ENCODE results near the gene NLGN2. TPM values are rescaled to one million over a fixed set of nuclear protein-coding genes. Genes with fewer than 3 reads are reported as not detected.

The NLGN2 gene
- polyA plus RNA-seq, 6 donors from 2014 or later: not detected

DNA sequence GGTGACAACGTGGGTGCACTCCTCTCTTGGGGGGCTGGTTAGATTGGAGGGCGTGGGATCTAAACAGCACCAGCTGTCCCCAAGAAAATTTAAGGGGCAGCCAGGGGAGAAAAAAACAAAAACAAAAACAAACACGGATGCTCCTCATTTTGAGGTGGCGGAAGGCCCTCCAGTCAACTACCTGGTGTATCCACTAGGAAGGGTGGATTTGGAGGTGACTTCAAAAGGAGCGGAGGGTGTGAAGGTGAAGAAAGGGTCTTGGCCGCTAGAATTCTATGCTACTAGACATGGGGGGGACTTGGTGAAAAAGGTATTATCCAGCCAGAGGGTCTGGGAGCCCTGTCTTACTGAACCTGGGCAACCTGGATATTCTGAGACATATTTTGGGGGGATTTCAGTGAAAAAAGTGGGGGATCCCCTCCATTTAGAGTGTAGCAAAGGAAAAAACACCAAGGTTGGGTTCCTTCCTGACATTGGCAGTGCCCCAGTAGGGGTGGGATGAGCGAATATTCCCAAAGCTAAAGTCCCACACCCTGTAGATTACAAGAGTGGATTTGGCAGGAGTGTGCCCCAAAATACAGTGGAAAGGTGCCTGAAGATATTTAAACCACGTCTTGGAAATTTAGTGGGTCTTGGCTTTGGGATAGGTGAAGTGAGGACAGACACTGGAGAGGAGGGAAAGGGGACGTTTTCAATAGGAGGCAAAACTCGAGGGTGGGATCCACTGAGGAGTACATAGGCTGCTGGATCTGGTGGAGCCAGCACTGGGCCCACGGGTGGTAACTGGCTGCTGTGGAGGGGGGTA lies 31.2 kb downstream of the NLGN2 start:
- ATAC-seq (ENCODE audit: low read depth in 2 of 2) (no peak), DNase-seq (no peak)
- Mint-ChIP-seq H3K36me3 (peaks cover 0 to 32% of the 10 kb centered on the region in 2 donors), H3K4me3 (peak overlapping the region; percentile 67 to 94 (median 84)), H3K27ac (peak overlapping the region in 4 of 6 donors; percentile 57 to 86 (median 71)), H3K9me3 (no peaks in the 10 kb centered on the region), H3K27me3 (peaks cover 32 to 59% (median 58%) of the 10 kb centered on the region in 3 donors), H3K4me1 (peaks cover 34 to 57% (median 55%) of the 10 kb centered on the region in 3 donors)

DNA sequence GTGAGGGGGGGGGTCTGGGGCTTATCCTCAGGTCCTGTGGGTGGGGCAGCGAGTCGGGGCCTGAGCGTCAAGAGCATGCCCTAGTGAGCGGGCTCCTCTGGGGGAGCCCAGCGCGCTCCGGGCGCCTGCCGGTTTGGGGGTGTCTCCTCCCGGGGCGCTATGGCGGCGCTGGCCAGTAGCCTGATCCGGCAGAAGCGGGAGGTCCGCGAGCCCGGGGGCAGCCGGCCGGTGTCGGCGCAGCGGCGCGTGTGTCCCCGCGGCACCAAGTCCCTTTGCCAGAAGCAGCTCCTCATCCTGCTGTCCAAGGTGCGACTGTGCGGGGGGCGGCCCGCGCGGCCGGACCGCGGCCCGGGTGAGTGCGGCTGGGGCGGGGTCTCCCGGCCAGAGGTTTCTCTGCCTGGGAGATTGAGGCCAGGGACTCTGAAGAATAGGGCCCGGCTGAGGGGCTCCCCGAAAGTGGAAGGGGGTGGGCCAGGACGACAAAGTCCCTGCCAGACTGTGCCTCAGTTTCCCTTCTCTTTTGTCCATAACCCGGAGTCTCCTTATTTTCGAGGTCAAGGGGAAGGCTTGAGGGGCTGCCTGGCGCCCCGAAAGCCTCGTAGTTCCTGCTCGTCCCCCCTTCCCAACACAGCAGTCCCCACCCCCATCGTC lies 31.9 kb downstream of the NLGN2 start, which contains the start of gene FGF11:
TSS of gene FGF11 (plus strand) at position 51 of the 651 bp plus-strand sequence. CDS start at position 160, 109 bp downstream.
- Mint-ChIP-seq H3K36me3 (peaks cover 0 to 32% of the 10 kb centered on the region in 2 donors), H3K4me3 (peak within 1 kb of the TSS; percentile 83 to 94 (median 86)), H3K27me3 (peaks cover 37 to 67% (median 63%) of the 10 kb centered on the region in 3 donors), H3K4me1 (peaks cover 34 to 57% (median 55%) of the 10 kb centered on the region in 3 donors), H3K27ac (peak within 1 kb of the TSS in 4 of 6 donors; percentile 57 to 86 (median 71)), H3K9me3 (no peaks in the 10 kb centered on the region)
- ATAC-seq (ENCODE audit: low read depth in 2 of 2) (no peak), DNase-seq (no peak)

DNA sequence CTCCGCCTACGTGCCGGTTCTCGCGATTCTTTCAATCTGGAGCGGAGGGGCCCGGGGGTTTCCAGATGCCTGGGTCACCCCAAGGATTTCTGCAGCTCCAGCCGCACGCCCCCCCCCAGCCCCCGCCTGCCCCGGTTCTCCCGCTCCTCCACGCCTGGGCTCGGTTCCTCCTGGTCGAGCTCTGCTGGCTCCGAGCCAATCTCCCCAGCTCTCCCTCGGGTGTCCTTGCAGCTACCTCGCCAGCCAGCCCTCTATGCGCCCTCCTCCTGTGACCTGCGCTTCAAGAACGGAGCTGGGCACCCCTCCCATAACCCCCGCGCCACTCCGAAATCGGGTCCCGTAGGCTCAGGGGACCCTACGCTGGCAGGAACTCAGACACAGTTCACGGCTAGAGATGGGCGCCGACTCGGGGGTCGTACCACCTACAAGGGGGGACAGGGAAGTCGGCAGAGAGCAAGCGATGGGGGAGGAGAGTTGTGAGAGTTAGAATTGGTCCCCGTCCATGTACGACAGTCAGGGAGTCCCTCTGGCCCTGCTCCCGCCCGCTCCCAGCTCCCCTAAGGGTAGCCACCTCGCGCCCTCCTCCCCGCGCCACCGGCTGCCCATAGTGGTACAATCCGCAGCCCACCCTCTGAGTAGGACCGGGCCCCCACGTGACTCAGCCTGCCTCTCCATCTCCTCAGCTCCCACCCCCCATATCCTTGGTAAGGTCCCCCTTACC lies 32.6 kb downstream of the NLGN2 start:
- ATAC-seq (ENCODE audit: low read depth in 2 of 2): no peak
- peak overlapping the region; percentile 76 to 89 (median 84) for H3K4me3 Mint-ChIP-seq
- peaks cover 34 to 56% (median 56%) of the 10 kb centered on the region in 3 donors for H3K4me1 Mint-ChIP-seq
- no peaks in the 10 kb centered on the region for H3K9me3 Mint-ChIP-seq
- H3K27me3 Mint-ChIP-seq: peaks cover 37 to 74% (median 70%) of the 10 kb centered on the region in 3 donors
- DNase-seq: no peak
- peaks cover 0 to 32% of the 10 kb centered on the region in 2 donors for H3K36me3 Mint-ChIP-seq
- H3K27ac Mint-ChIP-seq: peak overlapping the region in 2 of 6 donors; percentile 67 to 85

DNA sequence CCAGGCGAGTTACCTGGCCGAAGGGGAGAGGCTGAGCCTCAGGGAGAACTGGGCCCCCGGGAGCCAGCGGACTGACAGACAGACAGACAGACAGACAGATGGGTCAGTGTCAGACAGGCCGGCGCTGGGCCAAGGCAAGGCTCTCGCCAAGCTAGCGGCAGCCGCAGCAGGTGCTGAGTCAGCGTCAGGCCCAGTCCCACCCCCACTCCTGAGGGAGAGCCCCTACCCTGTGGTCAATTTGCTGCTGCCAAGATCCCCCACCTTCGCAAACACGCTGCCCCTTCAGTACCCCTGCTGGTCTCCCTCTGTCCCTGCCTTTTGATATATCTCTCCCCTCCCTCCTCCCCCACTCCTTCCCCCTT lies 33.2 kb downstream of the NLGN2 start:
- H3K27me3 Mint-ChIP-seq: peaks cover 41 to 79% (median 75%) of the 10 kb centered on the region in 3 donors
- H3K27ac Mint-ChIP-seq: no peak overlapping the region
- DNase-seq: no peak
- H3K36me3 Mint-ChIP-seq: peaks cover 0 to 32% of the 10 kb centered on the region in 2 donors
- H3K4me3 Mint-ChIP-seq: peak overlapping the region in 6 of 8 donors; percentile 76 to 87 (median 82)
- peaks cover 40 to 59% (median 58%) of the 10 kb centered on the region in 3 donors for H3K4me1 Mint-ChIP-seq
- ATAC-seq (ENCODE audit: low read depth in 2 of 2): no peak
- peaks cover 0 to 1% (median 0%) of the 10 kb centered on the region in 7 donors for H3K9me3 Mint-ChIP-seq

DNA sequence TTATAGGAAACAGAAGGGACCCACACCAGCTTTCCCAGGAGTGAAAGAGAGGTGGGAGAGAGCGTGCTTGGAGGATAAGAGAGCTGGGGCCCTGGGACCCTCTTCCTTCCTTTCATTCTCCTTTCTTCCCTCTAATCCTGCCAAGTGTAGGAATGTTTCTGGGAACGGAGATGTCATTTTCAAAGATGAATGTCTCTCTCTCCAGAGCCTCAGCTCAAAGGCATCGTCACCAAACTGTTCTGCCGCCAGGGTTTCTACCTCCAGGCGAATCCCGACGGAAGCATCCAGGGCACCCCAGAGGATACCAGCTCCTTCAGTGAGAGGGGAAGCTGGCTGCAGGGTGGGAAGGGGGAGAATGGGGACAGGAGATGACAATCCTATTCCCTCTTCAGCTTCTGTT lies 33.6 kb downstream of the NLGN2 start:
- H3K9me3 Mint-ChIP-seq: peaks cover 0 to 2% (median 0%) of the 10 kb centered on the region in 7 donors
- no peak for DNase-seq
- peaks cover 45 to 83% (median 80%) of the 10 kb centered on the region in 3 donors for H3K27me3 Mint-ChIP-seq
- no peak overlapping the region for H3K27ac Mint-ChIP-seq
- no peak for ATAC-seq (ENCODE audit: low read depth in 2 of 2)
- H3K4me1 Mint-ChIP-seq: peaks cover 43 to 59% (median 58%) of the 10 kb centered on the region in 3 donors
- peak overlapping the region in 1 of 8 donors; percentile 73 for H3K4me3 Mint-ChIP-seq
- peaks cover 0 to 32% of the 10 kb centered on the region in 2 donors for H3K36me3 Mint-ChIP-seq

DNA sequence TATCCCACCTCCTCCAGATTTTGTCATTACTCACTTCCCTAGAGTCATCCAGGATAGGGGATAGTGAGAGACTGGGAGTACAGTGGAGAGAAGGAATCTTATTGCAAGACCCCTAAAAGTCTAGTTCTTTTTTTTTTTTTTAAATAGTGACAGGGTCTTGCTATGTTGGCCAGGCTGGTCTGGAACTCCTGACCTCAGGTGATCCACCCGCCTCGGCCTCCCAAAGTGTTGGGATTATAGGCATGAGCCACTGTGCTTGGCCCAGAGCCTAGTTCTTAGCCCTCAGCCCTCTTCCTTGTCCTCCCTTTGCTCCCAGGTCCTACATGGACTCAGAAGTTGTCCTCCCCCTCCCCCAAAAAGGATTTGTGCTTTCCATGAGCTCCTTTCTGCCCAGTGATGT lies 34.5 kb downstream of the NLGN2 start:
- peaks cover 0 to 2% (median 0%) of the 10 kb centered on the region in 7 donors for H3K9me3 Mint-ChIP-seq

DNA sequence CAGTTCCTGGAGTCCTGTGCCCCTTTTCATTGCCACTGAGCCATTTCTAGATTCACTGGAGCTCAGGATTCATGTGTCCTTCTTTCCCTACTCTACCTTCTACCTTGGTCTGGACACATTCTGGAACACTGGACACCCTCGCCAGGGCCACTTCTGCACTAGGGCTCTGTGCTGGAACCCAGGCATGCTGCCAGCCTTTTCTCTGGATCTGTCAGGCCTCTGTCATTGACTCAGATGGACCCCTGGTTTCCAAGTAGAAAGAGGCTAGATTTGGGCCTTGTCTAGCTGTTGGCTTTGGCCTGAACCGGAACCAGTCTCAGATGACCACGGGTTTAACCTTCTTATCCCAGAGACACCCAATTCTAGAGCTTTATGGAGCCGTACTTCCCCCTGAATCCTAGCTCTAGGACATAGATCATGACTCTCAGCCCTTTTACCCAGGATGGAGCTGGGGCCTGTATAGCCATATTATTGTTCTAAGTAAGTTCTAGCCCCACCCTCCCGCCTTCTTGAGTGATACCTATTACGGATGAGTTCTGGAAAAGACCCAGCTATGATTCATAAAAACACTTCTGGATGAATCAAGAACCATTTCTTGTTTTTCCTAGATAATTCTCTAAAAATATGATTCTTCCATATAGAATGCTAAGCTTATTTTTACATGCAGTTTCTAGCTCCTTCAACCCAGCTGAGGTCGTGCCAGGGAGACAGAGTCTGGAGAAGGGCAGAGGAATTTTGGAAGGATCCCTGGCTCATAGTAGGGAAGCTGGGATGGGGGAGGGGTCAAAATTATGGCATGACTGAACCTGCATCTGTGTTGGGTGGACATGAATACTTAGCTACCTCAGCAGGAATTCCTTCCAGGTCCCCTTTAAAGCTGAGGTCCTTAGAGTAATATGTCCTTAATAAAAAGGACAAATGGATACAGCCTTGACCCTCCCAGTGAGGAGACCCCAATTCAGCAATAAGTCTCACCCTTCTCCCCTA lies 36.1 kb downstream of the NLGN2 start:
- ATAC-seq (ENCODE audit: low read depth in 2 of 2): no peak
- Mint-ChIP-seq H3K36me3 (peaks cover 0 to 36% of the 10 kb centered on the region in 2 donors), H3K27ac (peak overlapping the region in 1 of 6 donors; percentile 24), H3K4me3 (peak overlapping the region in 3 of 8 donors; percentile 17 to 92 (median 79)), H3K4me1 (peaks cover 36 to 49% (median 47%) of the 10 kb centered on the region in 3 donors), H3K9me3 (peaks cover 0 to 5% (median 0%) of the 10 kb centered on the region in 7 donors), H3K27me3 (peaks cover 56 to 90% (median 87%) of the 10 kb centered on the region in 3 donors)
- no peak for DNase-seq

More for the DNA sequence above, 34.5 kb downstream of the NLGN2 start:
- Mint-ChIP-seq H3K27ac (peak overlapping the region in 1 of 6 donors; percentile 19), H3K27me3 (peaks cover 49 to 91% (median 87%) of the 10 kb centered on the region in 3 donors), H3K4me3 (peak overlapping the region in 2 of 8 donors; percentile 16 to 29), H3K36me3 (peaks cover 0 to 36% of the 10 kb centered on the region in 2 donors), H3K4me1 (peaks cover 42 to 60% (median 55%) of the 10 kb centered on the region in 3 donors)
- ATAC-seq (ENCODE audit: low read depth in 2 of 2) (no peak), DNase-seq (no peak)

DNA sequence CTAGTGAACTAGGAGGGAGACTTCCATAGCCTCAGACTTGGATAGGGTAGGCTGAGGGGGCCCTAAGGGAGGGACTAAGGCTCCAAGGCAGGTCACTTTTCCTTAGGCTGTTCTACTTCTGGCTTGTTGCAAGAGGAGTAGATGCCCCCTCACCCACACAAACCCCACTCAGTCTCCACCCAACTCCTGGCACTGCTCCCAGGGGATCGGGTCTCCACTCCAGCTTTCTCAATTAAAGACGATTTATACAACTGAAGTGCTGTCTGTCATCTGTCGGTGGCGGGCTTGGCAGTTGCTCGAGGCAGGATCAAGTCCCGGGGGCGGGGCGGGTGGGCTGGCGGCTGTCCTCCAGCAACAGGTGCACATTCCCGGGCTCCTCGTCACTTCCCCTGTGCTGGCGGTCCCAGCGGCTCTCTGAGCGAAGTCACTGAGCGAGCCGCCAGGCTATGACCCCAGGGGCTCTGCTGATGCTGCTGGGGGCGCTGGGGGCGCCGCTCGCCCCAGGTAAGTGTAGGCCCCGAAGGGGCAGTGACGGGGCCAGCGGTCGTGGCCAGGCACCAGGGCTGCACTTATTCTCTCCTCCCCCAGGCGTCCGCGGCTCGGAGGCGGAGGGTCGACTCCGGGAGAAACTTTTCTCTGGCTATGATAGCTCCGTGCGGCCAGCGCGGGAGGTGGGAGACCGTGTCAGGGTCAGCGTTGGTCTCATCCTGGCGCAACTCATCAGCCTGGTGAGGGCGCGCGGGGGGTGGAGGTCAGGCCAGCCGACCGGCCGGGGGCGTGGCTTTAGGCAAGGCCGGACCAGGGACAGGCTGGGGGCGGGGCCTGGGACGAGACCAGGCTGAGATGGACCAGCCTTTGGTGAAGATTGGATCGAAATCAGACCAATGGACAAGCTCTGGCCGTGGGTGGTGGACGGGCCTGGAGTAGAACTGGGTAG lies 37.3 kb downstream of the NLGN2 start, which contains the start of gene CHRNB1:
TSS of gene CHRNB1 (plus strand) at position 380 of the 937 bp plus-strand sequence. CDS start at position 447, 67 bp downstream.
- ATAC-seq (ENCODE audit: low read depth in 2 of 2) (peak; percentile 45 to 52), DNase-seq (no peak)
- Mint-ChIP-seq H3K9me3 (peaks cover 0 to 5% (median 0%) of the 10 kb centered on the region in 7 donors), H3K36me3 (peaks cover 0 to 32% of the 10 kb centered on the region in 2 donors), H3K4me1 (peaks cover 28 to 41% (median 37%) of the 10 kb centered on the region in 3 donors), H3K27ac (peak within 1 kb of the TSS in 2 of 6 donors; percentile 11 to 93), H3K27me3 (peaks cover 53 to 92% (median 86%) of the 10 kb centered on the region in 3 donors), H3K4me3 (peak within 1 kb of the TSS; percentile 60 to 93 (median 89))

DNA sequence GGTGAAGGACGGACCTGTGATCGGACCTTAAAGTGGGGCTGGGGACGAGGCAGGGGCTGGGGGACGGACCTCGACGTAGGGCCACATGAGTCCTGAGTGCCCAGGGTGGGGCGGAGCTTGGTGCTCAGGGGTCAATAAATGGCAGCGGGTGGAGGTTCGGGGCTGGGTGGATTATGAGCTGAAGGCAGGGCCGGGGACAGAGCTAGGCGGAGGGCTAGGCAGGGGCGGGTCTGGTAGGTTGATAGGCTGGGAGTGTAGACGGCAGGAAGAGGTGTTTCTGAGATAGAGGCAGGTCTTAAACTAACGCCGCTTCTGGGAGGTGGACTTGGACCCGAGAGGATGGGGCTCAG lies 37.9 kb downstream of the NLGN2 start:
- Mint-ChIP-seq H3K4me3 (peak overlapping the region; percentile 60 to 93 (median 89)), H3K4me1 (peaks cover 22 to 34% (median 31%) of the 10 kb centered on the region in 3 donors), H3K27me3 (peaks cover 53 to 91% (median 80%) of the 10 kb centered on the region in 3 donors), H3K36me3 (peaks cover 0 to 26% of the 10 kb centered on the region in 2 donors), H3K27ac (peak overlapping the region in 2 of 6 donors; percentile 11 to 93), H3K9me3 (peaks cover 0 to 5% (median 0%) of the 10 kb centered on the region in 7 donors)
- ATAC-seq (ENCODE audit: low read depth in 2 of 2) (peak; percentile 78 to 85), DNase-seq (no peak)

DNA sequence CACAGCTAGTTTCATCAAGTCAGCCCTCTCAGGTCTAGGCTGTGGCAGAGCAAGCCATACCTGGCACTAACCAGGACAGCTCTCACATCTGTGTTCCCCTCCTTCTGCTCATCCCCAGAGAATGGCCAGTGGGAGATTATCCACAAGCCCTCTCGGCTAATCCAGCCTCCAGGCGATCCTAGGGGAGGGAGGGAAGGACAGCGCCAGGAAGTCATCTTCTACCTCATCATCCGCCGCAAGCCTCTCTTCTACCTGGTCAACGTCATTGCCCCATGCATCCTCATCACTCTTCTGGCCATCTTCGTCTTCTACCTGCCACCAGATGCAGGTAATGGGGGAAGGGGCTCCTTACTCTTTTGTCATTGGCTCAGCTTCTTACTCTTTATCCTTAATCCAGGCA lies 40.8 kb downstream of the NLGN2 start:
- Mint-ChIP-seq H3K4me1 (peaks cover 21 to 26% (median 26%) of the 10 kb centered on the region in 3 donors), H3K36me3 (peaks cover 0 to 21% of the 10 kb centered on the region in 2 donors), H3K27me3 (peaks cover 41 to 68% (median 54%) of the 10 kb centered on the region in 3 donors), H3K27ac (no peak overlapping the region), H3K9me3 (peaks cover 0 to 5% (median 0%) of the 10 kb centered on the region in 7 donors), H3K4me3 (no peak overlapping the region)
- no peak for ATAC-seq (ENCODE audit: low read depth in 2 of 2)
- DNase-seq: no peak
